ENCODE results near the gene XYLT1. TPM values are rescaled to one million over a fixed set of nuclear protein-coding genes. Genes with fewer than 3 reads are reported as not detected.
"Not testable (repeated sequence)": the region's sequence is repeated elsewhere in the genome, so short reads cannot be mapped to it uniquely, and the experiment has no call there.

XYLT1 gene
- total and polyA plus RNA-seq, 7 donors: 0.67 to 2.5 (median 1.7) TPM

GRCh38 chr16:17509194-17509593, 38.4 kb upstream of the XYLT1 start:
- H3K4me1 ChIP-seq: peaks cover 7% of the 10 kb centered on the region
- H3K27ac ChIP-seq: no peak overlapping the region
- no peak for TF ChIP-seq CTCF (IDR thresholded peaks at IDR 0.05)
- ATAC-seq: no peak
- no peaks in the 10 kb centered on the region for H3K36me3 ChIP-seq (ENCODE audit: insufficient read depth in 1 of 2, low read depth in 1 of 2)
- intact Hi-C loops (cut with DNase I): no loop called here
- H3K4me3 ChIP-seq: no peak overlapping the region
- DNase-seq: no peak
- H3K27me3 ChIP-seq (ENCODE audit: insufficient read depth in 3 of 3, low read length in 2 of 3): no peaks in the 10 kb centered on the region
- no peaks in the 10 kb centered on the region for H3K9me3 ChIP-seq
- 52 to 82% (median 73%) methylated on average over 3 of the region's 3 CpGs for WGBS, 3 donors

GRCh38 chr16:17508303-17508702, 37.5 kb upstream of the XYLT1 start:
- no peaks in the 10 kb centered on the region for H3K27me3 ChIP-seq (ENCODE audit: insufficient read depth in 3 of 3, low read length in 2 of 3)
- no peak for TF ChIP-seq CTCF (IDR thresholded peaks at IDR 0.05)
- no peaks in the 10 kb centered on the region for H3K36me3 ChIP-seq (ENCODE audit: insufficient read depth in 1 of 2, low read depth in 1 of 2)
- no peak overlapping the region for H3K4me3 ChIP-seq
- ATAC-seq: no peak
- peaks cover 7% of the 10 kb centered on the region for H3K4me1 ChIP-seq
- no peak for DNase-seq
- WGBS, 3 donors: 85 to 89% (median 89%) methylated on average over 9 of the region's 9 CpGs
- H3K27ac ChIP-seq: no peak overlapping the region
- H3K9me3 ChIP-seq: no peaks in the 10 kb centered on the region
- intact Hi-C loops (cut with DNase I): no loop called here

GRCh38 chr16:17507516-17507915, 36.8 kb upstream of the XYLT1 start:
- H3K27me3 ChIP-seq (ENCODE audit: insufficient read depth in 3 of 3, low read length in 2 of 3); DNase-seq; H3K27ac ChIP-seq; H3K9me3 ChIP-seq; H3K4me3 ChIP-seq; H3K36me3 ChIP-seq (ENCODE audit: insufficient read depth in 1 of 2, low read depth in 1 of 2); H3K4me1 ChIP-seq; ATAC-seq; intact Hi-C loops (cut with DNase I): not testable (repeated sequence)
- WGBS, 3 donors: 75 to 80% (median 75%) methylated on average over 8 of the region's 8 CpGs

- 92 to 98% (median 96%) methylated on average over 11 to 21 of the region's 26 CpGs for WGBS, 3 donors
- H3K9me3 ChIP-seq; intact Hi-C loops (cut with DNase I); H3K27ac ChIP-seq; H3K4me3 ChIP-seq; DNase-seq; H3K36me3 ChIP-seq (ENCODE audit: insufficient read depth in 1 of 2, low read depth in 1 of 2); H3K27me3 ChIP-seq (ENCODE audit: insufficient read depth in 3 of 3, low read length in 2 of 3); ATAC-seq; H3K4me1 ChIP-seq: not testable (repeated sequence)
Measured at GRCh38 chr16:17505828-17506227, 35.1 kb upstream of the XYLT1 start.

- intact Hi-C loops (cut with DNase I): no loop called here
- Histone ChIP-seq H3K4me3 (no peak overlapping the region), H3K9me3 (no peaks in the 10 kb centered on the region), H3K27me3 (ENCODE audit: insufficient read depth in 3 of 3, low read length in 2 of 3) (no peaks in the 10 kb centered on the region), H3K4me1 (no peaks in the 10 kb centered on the region), H3K36me3 (ENCODE audit: insufficient read depth in 1 of 2, low read depth in 1 of 2) (no peaks in the 10 kb centered on the region), H3K27ac (no peak overlapping the region)
- ATAC-seq: no peak
- no peak for TF ChIP-seq CTCF (IDR thresholded peaks at IDR 0.05)
- DNase-seq: no peak
- 78 to 81% (median 79%) methylated on average over 2 of the region's 2 CpGs for WGBS, 3 donors
Measured at GRCh38 chr16:17504050-17504449, 33.3 kb upstream of the XYLT1 start.

GRCh38 chr16:17503331-17503730, 32.6 kb upstream of the XYLT1 start:
- Histone ChIP-seq H3K36me3 (ENCODE audit: insufficient read depth in 1 of 2, low read depth in 1 of 2) (no peaks in the 10 kb centered on the region), H3K27me3 (ENCODE audit: insufficient read depth in 3 of 3, low read length in 2 of 3) (no peaks in the 10 kb centered on the region), H3K4me1 (no peaks in the 10 kb centered on the region), H3K4me3 (no peak overlapping the region), H3K27ac (no peak overlapping the region), H3K9me3 (no peaks in the 10 kb centered on the region)
- ATAC-seq: no peak
- DNase-seq: no peak
- TF ChIP-seq CTCF (IDR thresholded peaks at IDR 0.05): no peak
- intact Hi-C loops (cut with DNase I): no loop called here
- WGBS, 3 donors: 77 to 81% (median 80%) methylated on average over 5 of the region's 5 CpGs

Measured in psoas muscle (tissue), 8 donors.